SH-SY5Y (cell line): Measurements from ENCODE around the gene CEACAM4.

Source experiments
- GATA2 ChIP-seq: IDR thresholded peaks from 2 replicates; pipeline ENCODE4 v1.6.1; 2011; ENCODE audit warnings: mild to moderate bottlenecking, low read depth, low read length
- GATA3 ChIP-seq: IDR thresholded peaks from 2 replicates; pipeline ENCODE4 v1.6.1; 2011; ENCODE audit warnings: low read depth, mild to moderate bottlenecking, low read length, moderate library complexity

DNA sequence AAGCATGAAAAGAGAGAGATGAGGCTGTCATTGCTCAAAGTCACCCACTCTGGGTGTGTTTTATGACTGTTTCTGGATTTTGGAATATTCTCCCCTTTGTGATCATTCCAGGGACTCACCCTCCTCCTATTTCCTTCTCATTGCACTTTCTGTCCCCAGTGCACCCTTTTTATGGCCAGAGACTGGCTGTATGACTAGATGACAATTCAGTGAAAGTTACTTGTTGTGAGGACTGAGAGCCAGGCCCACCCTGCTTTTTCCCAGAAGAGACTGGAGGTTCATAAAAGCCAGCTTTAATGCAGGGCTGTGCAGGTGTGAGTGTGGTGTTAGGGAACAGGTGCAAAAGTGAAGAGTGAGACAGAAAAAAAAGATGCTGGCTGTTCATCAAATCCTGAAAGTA, 43.9 kb upstream of the CEACAM4 start:
- TF ChIP-seq GATA2 = no peak
- no peak for TF ChIP-seq GATA3
